Measurements from ENCODE around the gene MYO18A. TPM values are rescaled to one million over a fixed set of nuclear protein-coding genes. Genes with fewer than 3 reads are reported as not detected.
A peak's percentile ranks its signal among the peaks of the same experiment; 100 is the strongest.

MYO18A gene
- total RNA-seq, 1 donor, result 59.6 TPM

DNA sequence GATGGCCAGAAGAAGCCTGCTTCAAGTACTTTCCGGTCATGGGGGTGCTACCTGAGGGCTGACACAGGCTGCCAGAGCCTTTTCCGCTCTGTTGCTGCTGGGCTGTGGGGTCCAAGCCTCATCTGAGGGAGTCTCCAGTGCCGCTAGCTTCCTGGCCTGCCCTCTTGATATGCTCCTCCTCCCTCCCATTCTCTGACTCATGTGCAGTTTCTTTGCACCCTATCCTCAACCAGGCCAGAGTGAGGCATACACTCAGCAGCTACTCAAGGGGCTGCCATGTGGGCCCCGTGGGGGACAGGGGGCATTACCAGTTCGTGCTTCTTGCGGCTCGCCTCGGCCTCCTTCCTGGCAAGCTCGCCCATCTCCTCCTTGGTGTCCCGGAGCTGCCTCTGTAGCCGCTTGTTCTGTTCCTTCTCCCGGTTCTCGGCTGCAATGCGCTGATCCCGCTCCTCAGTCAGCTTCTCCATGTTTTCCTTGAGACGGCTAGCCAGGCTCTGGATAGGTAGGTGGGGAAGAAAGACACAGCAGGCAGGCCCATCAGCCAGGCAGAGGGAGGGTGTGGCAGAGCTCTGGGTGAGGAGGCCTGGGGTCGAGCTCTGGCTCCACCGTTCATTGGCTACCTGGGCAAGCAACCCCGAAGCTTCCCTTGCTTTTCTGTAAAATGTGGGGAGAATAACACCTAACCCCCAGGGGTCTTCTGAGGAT lies 93.4 kb downstream of the MYO18A start:
- TF ChIP-seq, protein P1, sequence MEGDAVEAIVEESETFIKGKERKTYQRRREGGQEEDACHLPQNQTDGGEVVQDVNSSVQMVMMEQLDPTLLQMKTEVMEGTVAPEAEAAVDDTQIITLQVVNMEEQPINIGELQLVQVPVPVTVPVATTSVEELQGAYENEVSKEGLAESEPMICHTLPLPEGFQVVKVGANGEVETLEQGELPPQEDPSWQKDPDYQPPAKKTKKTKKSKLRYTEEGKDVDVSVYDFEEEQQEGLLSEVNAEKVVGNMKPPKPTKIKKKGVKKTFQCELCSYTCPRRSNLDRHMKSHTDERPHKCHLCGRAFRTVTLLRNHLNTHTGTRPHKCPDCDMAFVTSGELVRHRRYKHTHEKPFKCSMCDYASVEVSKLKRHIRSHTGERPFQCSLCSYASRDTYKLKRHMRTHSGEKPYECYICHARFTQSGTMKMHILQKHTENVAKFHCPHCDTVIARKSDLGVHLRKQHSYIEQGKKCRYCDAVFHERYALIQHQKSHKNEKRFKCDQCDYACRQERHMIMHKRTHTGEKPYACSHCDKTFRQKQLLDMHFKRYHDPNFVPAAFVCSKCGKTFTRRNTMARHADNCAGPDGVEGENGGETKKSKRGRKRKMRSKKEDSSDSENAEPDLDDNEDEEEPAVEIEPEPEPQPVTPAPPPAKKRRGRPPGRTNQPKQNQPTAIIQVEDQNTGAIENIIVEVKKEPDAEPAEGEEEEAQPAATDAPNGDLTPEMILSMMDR (IDR thresholded peaks at IDR 0.05; ENCODE audit: insufficient read depth, low read depth, low read length), result no peak
- DNase-seq (ENCODE audit: low read depth), result no peak
- H3K4me3 ChIP-seq (ENCODE audit: low read depth, low read length), result no peak overlapping the region

DNA sequence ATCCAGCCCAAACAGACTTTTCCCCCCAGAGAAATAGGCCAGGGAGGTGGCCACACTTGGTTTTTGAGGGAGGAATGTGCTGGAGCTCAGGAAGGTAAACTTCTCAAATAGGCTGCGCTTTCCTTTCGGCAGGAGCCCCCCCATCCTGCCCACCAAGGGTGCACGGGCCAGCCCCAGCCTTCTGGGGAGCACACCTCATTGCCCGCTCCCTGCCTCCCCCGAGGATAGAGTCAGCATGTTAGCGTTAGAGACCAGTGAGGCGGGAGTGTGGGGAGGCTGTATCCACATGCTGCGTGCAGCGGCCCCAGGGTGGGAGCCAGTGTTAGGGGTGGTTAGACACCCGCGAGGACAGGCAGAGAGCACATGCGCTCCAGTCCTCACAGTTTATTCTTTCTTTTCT lies 95.0 kb downstream of the MYO18A start:
- H3K4me3 ChIP-seq (ENCODE audit: low read depth, low read length), result no peak overlapping the region
- no peak for DNase-seq (ENCODE audit: low read depth)
- TF ChIP-seq, protein P1 (IDR thresholded peaks at IDR 0.05; ENCODE audit: insufficient read depth, low read depth, low read length), result no peak

DNA sequence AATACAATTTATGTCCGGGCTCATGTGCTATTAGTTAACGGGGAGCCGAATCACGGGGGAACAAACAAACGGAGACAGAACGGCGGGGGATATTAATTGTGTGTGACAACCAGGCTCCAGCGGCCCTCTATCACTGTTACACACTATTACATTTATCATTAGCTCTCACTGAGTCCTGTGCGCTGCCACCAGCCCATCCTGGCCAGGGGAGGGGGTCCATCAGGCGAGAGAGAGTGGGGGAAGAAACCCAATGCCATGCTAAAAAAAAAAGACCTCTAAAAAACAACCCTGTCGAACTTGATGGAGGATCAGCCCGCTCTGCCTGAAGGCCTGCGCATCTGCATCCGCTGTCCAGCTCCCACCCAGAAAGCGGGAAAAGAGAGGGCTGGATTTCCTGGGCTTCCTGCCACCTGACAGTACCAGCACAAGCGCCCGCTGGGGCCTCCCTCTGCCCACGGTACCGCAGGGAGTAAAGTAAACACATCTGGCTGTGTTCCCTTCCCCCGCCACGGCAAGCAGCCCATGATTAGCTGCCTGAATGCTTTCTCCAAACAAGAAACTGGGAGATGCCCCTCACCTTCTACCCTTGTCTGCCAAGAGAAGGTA lies 95.6 kb downstream of the MYO18A start:
- TF ChIP-seq, protein P1 (IDR thresholded peaks at IDR 0.05; ENCODE audit: insufficient read depth, low read depth, low read length), result no peak
- DNase-seq (ENCODE audit: low read depth), result peak; percentile 10
- H3K4me3 ChIP-seq (ENCODE audit: low read depth, low read length), result no peak overlapping the region

DNA sequence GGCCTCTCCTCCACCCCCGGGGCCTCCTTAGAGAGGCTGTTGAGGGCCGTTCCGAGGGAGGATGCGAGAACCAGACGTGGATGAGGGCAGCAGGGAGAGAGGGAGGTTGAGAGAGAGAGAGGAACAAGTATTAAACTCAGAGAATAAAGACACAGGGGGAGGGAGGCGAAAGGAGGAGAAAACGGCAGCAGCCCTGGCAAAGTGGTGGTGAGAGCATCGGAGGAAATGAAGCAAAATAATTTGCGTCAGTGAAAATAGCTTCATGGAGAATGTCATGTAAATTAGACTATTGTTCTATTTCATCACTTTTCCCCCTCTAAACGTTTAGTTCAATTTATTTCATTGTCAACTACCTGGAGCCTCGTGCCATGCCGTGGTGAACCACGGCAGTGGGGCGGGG lies 99.2 kb downstream of the MYO18A start:
- TF ChIP-seq, protein P1 (IDR thresholded peaks at IDR 0.05; ENCODE audit: insufficient read depth, low read depth, low read length), result no peak
- no peak overlapping the region for H3K4me3 ChIP-seq (ENCODE audit: low read depth, low read length)
- no peak for DNase-seq (ENCODE audit: low read depth)

DNA sequence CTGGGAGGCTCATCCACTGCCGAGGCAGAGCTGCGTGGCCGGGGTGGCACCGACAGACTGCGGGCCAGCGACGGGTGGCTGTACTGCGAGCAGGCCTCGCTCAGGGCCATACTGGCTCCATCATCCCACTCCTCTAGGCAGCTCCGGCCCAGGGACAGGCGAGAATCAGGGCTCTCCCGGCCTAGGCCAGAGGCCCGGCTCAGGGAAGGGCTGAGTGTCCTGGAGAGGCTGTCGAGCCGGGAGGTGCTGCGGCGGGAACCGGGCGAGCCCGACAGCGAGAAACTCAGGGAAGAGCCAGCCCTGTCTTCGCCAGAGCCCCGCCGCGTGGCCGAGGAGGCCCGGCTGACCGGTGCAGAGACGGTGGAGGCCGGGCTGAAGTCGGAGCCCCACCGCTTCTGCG lies 99.9 kb downstream of the MYO18A start:
- TF ChIP-seq, protein P1 (IDR thresholded peaks at IDR 0.05; ENCODE audit: insufficient read depth, low read depth, low read length), result no peak
- H3K4me3 ChIP-seq (ENCODE audit: low read depth, low read length), result no peak overlapping the region
- DNase-seq (ENCODE audit: low read depth), result no peak

DNA sequence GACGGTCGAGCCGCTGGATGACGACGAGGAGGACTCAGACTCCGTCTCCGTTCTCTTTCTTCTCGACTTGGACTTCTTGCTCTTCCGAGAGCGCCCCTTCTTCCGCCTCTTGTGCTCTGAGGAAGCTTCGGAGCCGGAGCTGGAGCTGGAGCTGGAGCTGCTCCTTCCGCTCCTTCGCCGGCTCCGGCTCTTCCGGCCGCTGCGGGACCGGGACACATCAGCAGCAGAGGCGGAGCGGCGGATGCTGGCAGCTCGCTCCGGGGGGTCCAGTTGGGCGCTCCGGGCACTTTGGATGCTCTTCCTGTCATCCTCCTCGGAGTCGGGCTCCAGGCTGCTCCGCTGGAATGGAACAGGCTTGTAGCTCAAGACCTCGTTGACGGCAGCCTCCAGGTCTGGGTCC lies 100.3 kb downstream of the MYO18A start:
- no peak overlapping the region for H3K4me3 ChIP-seq (ENCODE audit: low read depth, low read length)
- DNase-seq (ENCODE audit: low read depth), result no peak
- TF ChIP-seq, protein P1 (IDR thresholded peaks at IDR 0.05; ENCODE audit: insufficient read depth, low read depth, low read length), result no peak
